Omental fat pad (tissue), 4 donors: ENCODE measurements around the gene MELK. TPM values are rescaled to one million over a fixed set of nuclear protein-coding genes. Genes with fewer than 3 reads are reported as not detected.

ENCODE experiments used
- ATAC-seq: fragments of 150-250 bp; one replicate; pipeline ENCODE4 v1.9.1; 2016; ENCODE audit warnings: mild to moderate bottlenecking, moderate library complexity; ENCODE audit not compliant: low FRiP score
- DNase-seq: peaks from one replicate; pipeline ENCODE4 v3.0.0-alpha.2; 2019; ENCODE audit warnings: low spot score
- total RNA-seq, 4 donors: library from RNA; depleted of rRNA; stranded (reverse); fragments of >200 nt; gene quantifications; one replicate each; pipeline ENCODE4 v1.1.0, GENCODE V29; 2016
- TF ChIP-seq, protein P1 (sequence below), 3 donors: fragments of 450-650 bp; IDR thresholded peaks; one replicate each; pipeline ENCODE4 v1.5.1; 2016 to 2017; ENCODE audit warnings: antibody characterized with exemption in 3 of 3, mild to moderate bottlenecking in 3 of 3, moderate library complexity in 2 of 3

The MELK gene
- total RNA-seq, 4 donors from 2014 or later = 0.37 to 2.6 (median 0.56) TPM; not detected in 1

DNA sequence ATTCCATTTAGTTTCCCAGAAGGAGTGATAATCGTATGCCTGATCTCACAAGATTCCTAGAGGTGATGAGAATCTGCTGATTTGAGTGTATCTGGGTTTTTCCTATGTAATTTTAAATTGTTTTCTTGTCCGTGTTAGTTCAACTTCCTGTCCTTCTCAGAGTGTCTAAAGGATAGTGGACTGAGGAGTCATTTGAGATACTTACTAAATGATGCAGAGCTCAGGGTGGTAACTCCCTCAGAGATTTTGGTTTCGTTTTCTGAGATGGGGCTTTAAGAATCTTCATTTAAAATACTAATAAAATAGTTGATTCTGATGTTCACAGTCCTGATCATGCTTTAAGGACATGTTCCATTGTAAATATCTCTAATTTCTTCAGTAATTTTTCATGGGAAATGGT lies 30.3 kb downstream of the MELK start:
- DNase-seq (no peak), ATAC-seq (no peak)
- TF ChIP-seq, protein P1, sequence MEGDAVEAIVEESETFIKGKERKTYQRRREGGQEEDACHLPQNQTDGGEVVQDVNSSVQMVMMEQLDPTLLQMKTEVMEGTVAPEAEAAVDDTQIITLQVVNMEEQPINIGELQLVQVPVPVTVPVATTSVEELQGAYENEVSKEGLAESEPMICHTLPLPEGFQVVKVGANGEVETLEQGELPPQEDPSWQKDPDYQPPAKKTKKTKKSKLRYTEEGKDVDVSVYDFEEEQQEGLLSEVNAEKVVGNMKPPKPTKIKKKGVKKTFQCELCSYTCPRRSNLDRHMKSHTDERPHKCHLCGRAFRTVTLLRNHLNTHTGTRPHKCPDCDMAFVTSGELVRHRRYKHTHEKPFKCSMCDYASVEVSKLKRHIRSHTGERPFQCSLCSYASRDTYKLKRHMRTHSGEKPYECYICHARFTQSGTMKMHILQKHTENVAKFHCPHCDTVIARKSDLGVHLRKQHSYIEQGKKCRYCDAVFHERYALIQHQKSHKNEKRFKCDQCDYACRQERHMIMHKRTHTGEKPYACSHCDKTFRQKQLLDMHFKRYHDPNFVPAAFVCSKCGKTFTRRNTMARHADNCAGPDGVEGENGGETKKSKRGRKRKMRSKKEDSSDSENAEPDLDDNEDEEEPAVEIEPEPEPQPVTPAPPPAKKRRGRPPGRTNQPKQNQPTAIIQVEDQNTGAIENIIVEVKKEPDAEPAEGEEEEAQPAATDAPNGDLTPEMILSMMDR (IDR thresholded peaks at IDR 0.05) = no peak

DNA sequence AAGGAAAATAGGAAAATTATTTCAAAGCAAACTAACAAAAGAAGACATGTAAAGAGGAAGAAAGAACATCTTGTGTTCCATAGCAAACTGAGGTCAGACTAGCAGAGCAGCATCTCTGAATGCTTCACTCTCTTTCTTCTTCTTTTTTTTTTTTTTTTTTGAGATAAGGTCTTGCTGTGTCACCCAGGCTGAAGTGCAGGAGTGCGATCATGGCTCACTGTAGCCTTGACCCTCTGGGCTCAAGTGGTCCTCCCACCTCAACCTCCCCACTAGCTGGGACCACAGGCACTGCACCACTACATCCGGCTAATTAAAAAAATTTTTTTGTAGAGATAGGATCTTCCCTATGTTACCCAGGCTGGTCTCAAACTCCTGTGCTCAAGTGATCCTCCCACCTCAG lies 36.6 kb downstream of the MELK start:
- TF ChIP-seq, protein P1 (IDR thresholded peaks at IDR 0.05) = no peak
- ATAC-seq (no peak), DNase-seq (no peak)

DNA sequence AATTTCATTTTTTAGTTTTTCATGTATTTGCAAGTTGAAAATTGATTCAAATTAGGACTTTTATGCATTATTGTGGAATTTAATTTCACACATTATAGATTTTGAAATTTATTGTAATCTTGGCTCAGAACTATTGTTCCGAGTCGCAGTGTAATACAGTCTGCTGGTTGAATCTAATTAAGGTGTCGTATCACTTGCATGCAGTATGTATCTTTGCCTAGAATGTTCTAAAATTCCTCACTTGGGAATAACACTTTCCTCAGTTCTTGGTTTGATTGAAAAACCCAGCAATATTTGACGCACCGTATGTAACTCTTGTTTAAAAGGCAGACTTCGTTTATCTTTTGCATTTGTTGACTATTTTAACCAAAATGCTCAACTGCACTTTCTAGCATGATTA lies 49.4 kb downstream of the MELK start:
- DNase-seq = no peak
- ATAC-seq = no peak

DNA sequence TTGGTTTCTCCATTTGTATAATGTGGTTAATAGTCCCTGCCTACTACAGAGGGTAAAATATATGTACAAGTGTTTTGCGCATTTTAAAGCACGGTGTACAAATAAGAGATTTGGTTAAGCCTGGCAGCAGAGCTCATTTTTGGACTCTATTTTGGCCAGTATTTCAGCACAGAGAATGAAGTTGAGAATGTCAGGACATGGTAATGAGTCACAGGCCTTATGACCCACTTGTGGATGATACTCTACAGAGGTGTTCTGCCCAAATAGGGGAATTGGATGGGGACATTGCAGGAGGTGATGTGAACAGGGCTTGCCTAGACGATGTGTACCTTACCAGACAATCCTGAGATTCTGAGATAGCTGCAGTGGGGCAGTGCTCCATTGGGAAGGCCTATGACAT lies 50.6 kb downstream of the MELK start:
- TF ChIP-seq, protein P1 (IDR thresholded peaks at IDR 0.05) = no peak
- DNase-seq (no peak), ATAC-seq (no peak)

More for the DNA sequence above, 49.4 kb downstream of the MELK start:
- TF ChIP-seq, protein P1 (IDR thresholded peaks at IDR 0.05) = no peak

DNA sequence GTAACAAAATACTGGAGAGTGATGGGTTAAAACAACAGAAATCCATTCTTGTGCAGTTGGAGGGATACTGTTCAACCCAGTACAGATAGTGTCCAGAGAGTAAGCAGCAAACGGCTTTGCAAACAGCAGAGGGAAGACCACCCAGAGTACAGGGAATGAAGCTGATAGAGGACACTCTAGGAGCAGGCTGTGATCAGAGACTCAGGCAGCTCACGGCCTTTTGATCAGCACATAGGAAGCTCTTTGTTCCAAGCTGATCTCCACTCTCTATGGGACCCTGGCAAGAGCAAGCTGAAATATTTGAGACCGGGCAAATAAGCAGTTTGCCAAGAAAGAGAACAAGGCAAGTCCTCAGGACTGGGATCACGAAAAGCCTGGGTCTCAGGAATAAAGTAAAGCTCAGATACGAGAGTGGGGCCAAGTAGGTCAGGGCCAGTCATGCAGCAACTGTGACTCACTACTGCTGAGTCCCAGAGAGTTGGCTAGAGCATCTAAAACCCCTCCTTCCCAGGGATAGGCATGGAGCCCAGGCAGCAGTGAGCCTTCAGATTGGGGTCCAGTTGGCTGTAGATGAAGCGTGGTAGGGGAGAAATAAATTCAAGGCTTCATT lies 52.4 kb downstream of the MELK start:
- DNase-seq = no peak
- peak; percentile 94 for ATAC-seq
- TF ChIP-seq, protein P1 (IDR thresholded peaks at IDR 0.05) = no peak

DNA sequence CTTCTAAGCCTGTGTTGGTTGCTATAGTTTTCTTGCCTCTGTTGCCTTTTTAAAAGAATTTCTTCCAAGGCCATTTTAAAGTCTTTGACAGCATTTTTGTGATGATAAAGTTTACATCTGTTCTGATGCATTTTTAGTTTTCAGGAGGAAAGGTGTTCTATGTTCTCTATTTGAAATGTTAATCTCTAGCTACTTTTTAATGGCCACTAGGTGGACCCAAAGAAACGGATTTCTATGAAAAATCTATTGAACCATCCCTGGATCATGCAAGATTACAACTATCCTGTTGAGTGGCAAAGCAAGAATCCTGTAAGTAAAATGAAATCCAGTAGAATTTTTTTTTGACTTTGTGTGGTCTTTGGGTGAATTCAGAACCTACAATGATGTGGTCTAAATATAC lies 60.2 kb downstream of the MELK start:
- TF ChIP-seq, protein P1 (IDR thresholded peaks at IDR 0.05) = no peak
- DNase-seq (no peak), ATAC-seq (no peak)

DNA sequence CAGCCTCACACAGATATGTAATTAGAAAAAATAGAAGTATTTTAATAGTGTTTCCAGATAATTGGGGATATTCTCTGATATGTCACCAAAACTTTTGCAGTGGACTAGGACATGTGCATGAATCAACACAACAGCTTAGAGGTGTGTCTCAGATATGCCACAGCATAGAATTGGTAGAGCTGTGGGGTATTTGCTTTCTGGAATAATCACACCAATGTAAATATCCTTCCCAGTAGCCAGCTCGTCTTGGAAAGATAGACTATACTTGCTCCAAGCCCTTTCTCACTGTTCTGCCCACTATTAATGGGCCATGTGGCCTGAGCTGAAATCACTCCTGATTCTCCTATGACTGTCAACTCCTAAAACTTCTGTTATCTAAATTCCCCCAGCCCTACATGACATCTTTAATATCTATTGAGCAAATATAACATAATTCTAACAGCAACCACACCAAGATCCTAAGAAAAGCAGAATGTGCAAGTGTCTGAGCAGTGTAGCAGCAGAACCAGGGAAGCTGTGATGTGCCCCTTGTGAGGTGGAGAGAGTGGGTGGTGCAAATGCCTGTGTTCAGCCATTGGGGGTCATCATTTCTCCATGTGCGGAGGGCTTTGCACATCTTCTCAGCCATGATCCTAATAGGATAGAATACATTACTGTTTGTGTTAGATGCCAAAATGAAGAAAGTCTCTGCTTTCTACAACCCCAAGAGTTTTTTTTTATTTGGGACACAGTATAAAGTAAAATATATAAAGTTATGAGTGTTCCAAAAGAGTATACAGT lies 65.0 kb downstream of the MELK start:
- TF ChIP-seq, protein P1 (IDR thresholded peaks at IDR 0.05) = no peak
- ATAC-seq = no peak
- DNase-seq = no peak
